ENCODE measurements around the gene FADS3. TPM values are rescaled to one million over a fixed set of nuclear protein-coding genes. Genes with fewer than 3 reads are reported as not detected.

The FADS3 gene
- total and polyA plus RNA-seq, 2 of the 4 experiments (the other 2 are of a cell fraction) = 54.5 to 110 TPM

DNA sequence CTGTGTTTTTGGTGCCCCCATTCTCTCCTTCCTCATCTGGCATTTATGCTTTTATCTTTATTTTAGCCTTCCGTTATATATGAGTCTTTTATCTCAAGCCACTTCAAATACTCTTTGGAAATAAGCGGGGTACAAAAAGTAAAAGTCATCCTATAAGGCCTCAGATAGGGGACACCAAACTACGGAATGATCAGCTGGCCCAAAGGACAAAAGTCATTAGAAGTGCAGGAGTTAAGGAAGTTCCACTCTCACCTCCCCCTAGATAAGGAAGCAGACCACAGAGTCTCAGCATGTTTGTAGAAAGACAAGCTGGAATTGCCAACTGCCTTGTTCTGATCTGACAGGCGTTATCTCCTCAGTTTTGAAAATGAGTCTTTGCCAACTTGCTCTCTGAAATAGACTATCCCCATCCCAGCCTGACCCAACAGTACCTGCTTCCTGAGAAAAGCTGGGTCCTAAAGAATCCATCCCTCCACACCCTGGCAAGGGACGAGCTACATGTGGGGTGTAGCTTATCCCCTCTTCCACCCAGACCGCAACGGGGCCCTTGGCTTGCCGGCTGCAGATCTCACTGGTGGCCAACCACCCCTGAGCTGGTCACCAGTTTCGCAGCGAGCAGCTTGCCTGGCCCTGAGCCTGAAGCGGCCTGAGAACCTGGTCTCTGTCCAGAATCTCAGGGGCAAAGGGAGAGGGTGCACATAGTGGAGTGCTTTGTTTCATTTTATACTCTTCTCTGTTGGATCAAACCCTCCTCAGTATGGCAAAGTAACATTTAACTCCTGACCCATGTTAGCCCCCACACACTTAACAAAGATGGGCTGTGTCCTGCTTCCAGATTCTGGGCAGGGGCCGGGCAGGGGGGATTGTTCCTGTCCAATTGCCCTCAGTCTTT, 49.5 kb downstream of the FADS3 start:
- Histone ChIP-seq H3K4ac (ENCODE audit: low read depth, low read length) (no peak overlapping the region), H3K9me1 (ENCODE audit: insufficient read depth, low read length) (peaks cover 10% of the 10 kb centered on the region; the same call in 1 of the 2 replicates), H3K23ac (ENCODE audit: low read depth, low read length) (no peak overlapping the region), H3K56ac (ENCODE audit: extremely low read depth, insufficient read depth, low read length) (no peak overlapping the region), H3K4me2 (ENCODE audit: low read depth, low read length) (no peak overlapping the region), H2AFZ (replicated peaks; ENCODE audit: low read length, poor library complexity) (no peak overlapping the region), H4K91ac (ENCODE audit: insufficient read depth, low read depth, low read length) (no peak overlapping the region), H2BK5ac (ENCODE audit: low read depth, low read length, poor library complexity, severe bottlenecking) (no peak overlapping the region), H3K18ac (ENCODE audit: low read depth, low read length) (no peak overlapping the region), H3K9ac (ENCODE audit: low read depth, low read length) (no peak overlapping the region), H2BK20ac (ENCODE audit: low read depth, low read length) (no peak overlapping the region), H4K5ac (ENCODE audit: low read depth, low read length) (no peak overlapping the region), H3K14ac (replicated peaks; ENCODE audit: low read depth, low read length) (no peak overlapping the region), H3K79me1 (ENCODE audit: low read depth in 1 of 2, low read length in 2 of 2) (peaks cover 0 to 15% of the 10 kb centered on the region in 2 experiments; a peak in 2 of 4 replicates), H3K27me3 (ENCODE audit: control insufficient read depth, insufficient read depth, low read length) (no peaks in the 10 kb centered on the region), H3K36me3 (ENCODE audit: control insufficient read depth, insufficient read depth, low read length) (peaks cover 52% of the 10 kb centered on the region), H4K8ac (ENCODE audit: low read depth in 2 of 2, low read length in 2 of 2) (no peak overlapping the region), H3K27ac (ENCODE audit: insufficient read depth, low read length) (no peak overlapping the region), H3K4me3 (ENCODE audit: insufficient read depth, low read depth, low read length) (no peak overlapping the region), H3K9me3 (ENCODE audit: control insufficient read depth, insufficient read depth, low read length) (no peaks in the 10 kb centered on the region), H3K4me1 (ENCODE audit: control insufficient read depth, insufficient read depth, low read length) (no peaks in the 10 kb centered on the region), H2BK120ac (ENCODE audit: low read depth, low read length) (no peak overlapping the region), H2AK5ac (ENCODE audit: low read depth, low read length) (no peak overlapping the region), H4K20me1 (ENCODE audit: insufficient read depth, low read length) (peaks cover 15% of the 10 kb centered on the region; the same call in 1 of the 2 replicates), H2AK9ac (replicated peaks; ENCODE audit: low read depth, low read length, poor library complexity) (no peak overlapping the region), H2BK15ac (ENCODE audit: low read depth, low read length) (no peak overlapping the region)
- BruUV-seq (replicated peaks) = no TSS peak
- 90% methylated on average over 2 of the region's 12 CpGs; no CpG with 5 or more reads in 1 of the 2 experiments for WGBS, 2 experiments (ENCODE audit: extremely low coverage in 2 of 2, insufficient read length in 1 of 2)
- in situ Hi-C loops (cut with MboI; ENCODE audit: low sequenced_read_pairs) = no loop called here
- intact Hi-C loops (cut with micrococcal nuclease) = no loop called here
- TF ChIP-seq FOS (IDR thresholded peaks at IDR 0.05; ENCODE audit: low read depth, low read length) (no peak), NFE2L2 (IDR thresholded peaks at IDR 0.05; ENCODE audit: low read depth, low read length) (no peak), SMC3 (IDR thresholded peaks at IDR 0.05; ENCODE audit: low read depth, low read length) (no peak), MAFK (IDR thresholded peaks at IDR 0.05; ENCODE audit: low read depth, low read length) (no peak), POLR2A (IDR thresholded peaks at IDR 0.05; ENCODE audit: low read depth, low read length) (no peak), MXI1 (IDR thresholded peaks at IDR 0.05; ENCODE audit: borderline replicate concordance, low read depth, low read length) (no peak), MAZ (IDR thresholded peaks at IDR 0.05; ENCODE audit: borderline replicate concordance, low read depth, low read length) (no peak), RCOR1 (IDR thresholded peaks at IDR 0.05; ENCODE audit: insufficient replicate concordance, low read length) (no peak), RAD21 (IDR thresholded peaks at IDR 0.05; ENCODE audit: low read length) (no peak), CHD1 (IDR thresholded peaks at IDR 0.05; ENCODE audit: low read depth, low read length) (no peak), BHLHE40 (IDR thresholded peaks at IDR 0.05; ENCODE audit: low read depth, low read length) (no peak)
- TF ChIP-seq, protein P1, sequence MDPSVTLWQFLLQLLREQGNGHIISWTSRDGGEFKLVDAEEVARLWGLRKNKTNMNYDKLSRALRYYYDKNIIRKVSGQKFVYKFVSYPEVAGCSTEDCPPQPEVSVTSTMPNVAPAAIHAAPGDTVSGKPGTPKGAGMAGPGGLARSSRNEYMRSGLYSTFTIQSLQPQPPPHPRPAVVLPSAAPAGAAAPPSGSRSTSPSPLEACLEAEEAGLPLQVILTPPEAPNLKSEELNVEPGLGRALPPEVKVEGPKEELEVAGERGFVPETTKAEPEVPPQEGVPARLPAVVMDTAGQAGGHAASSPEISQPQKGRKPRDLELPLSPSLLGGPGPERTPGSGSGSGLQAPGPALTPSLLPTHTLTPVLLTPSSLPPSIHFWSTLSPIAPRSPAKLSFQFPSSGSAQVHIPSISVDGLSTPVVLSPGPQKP (IDR thresholded peaks at IDR 0.05; ENCODE audit: borderline replicate concordance, low read depth, low read length) = no peak
- TF ChIP-seq, protein P2, sequence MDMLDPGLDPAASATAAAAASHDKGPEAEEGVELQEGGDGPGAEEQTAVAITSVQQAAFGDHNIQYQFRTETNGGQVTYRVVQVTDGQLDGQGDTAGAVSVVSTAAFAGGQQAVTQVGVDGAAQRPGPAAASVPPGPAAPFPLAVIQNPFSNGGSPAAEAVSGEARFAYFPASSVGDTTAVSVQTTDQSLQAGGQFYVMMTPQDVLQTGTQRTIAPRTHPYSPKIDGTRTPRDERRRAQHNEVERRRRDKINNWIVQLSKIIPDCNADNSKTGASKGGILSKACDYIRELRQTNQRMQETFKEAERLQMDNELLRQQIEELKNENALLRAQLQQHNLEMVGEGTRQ (IDR thresholded peaks at IDR 0.05; ENCODE audit: low read depth, low read length) = no peak
- no peak for ATAC-seq (ENCODE audit: low read depth)
- dilution Hi-C loops (cut with HindIII; ENCODE audit: low sequenced_read_pairs, unreplicated experiment) = no loop called here
- DNase-seq = no peak
- ChIA-PET POLR2A (ENCODE audit: unreplicated experiment) (no interaction called here), CTCF (interaction anchor here (0.5 to 0.6 kb wide), 2 partner anchors 197 to 1859 kb away, joined by 3 to 4 read pairs; no protein-coding TSS in a partner anchor)
